ENCODE measurements around the gene RGS6.

Gene RGS6

DNA sequence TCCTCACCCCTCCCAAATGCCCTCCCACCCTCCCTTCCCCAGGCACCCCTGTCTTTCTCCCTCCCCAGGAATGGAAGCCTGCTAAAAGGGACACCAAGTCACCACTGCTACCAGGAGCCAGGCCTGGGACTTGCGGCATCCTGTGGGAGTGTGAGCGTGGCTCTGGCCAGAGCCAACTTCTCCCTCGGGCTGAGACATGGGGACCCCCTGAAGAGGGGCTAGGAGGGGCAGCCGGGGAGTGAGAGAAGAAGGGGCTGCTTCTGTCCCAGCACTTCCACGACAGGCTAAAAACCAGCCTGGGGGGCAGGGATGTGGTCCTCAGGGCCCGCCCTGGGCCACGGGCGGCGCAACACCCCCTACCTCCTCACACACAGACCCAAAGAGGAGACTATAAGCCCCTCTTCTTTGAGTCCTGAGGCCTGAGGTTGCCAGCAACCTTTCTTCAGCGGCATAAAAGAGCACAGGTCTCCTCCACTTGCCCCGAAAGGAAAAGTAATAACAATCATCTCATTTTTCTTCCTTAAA is 682.7 kb downstream of the RGS6 start:
- DNase-seq: no peak

GRCh38 chr14:72615451-72616121 is 683.4 kb downstream of the RGS6 start:
- no peak for DNase-seq

Measured in CD4-positive, alpha-beta T cell treated with Interferon alpha-2 for 1 hour (primary cell).